GM21717 (cell line): ENCODE measurements around the gene CYP2W1.
A peak's percentile ranks its signal among the peaks of the same experiment; 100 is the strongest.

Source experiments
- ATAC-seq: cut with Tn5 transposase; IDR thresholded peaks from one replicate; pipeline ENCODE4 v1.9.1; 2021; ENCODE audit warnings: mild to moderate bottlenecking, moderate library complexity; ENCODE audit not compliant: unreplicated experiment

The CYP2W1 gene

GRCh38 chr7:981793-982510 lies 1.0 kb upstream of the CYP2W1 start:
- ATAC-seq, result no peak

GRCh38 chr7:982511-983003 lies 424 bp upstream of the CYP2W1 start:
- no peak for ATAC-seq

DNA sequence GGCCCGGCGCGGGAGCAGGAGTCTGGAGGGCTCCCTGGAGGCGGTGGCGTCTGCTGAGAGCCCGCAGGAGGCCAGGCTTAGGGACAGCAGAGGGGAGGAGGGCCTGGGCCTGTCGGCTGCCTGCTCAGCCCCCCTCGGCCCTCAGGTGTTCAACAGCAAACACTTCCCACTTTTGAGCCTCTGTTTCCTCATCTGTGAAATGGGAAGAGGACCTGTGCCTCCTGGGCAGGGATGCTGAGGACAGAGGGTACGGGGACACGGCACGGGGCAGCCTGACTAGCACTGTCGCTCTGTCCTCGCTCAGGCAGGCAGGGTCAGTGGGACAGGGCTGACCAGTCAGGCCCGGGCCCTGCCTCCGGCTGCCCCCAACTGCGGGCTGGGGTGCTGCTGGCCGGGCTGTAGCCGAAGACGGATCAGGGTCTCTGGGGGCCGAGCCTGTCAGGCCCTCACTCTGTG lies 663 bp downstream of the CYP2W1 start:
- no peak for ATAC-seq

GRCh38 chr7:984361-985126 lies 1.6 kb downstream of the CYP2W1 start:
- ATAC-seq, result no peak

DNA sequence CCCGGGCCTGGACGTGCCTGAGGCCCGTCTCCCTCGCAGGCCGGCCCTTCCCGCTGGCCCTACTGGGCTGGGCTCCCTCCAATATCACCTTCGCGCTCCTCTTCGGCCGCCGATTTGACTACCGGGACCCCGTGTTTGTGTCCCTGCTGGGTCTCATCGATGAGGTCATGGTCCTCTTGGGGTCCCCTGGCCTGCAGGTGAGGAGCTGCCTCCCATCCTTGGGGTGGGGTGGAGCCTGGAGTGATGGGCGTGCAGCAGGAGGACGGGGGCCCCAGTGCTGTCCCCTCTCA lies 2.1 kb downstream of the CYP2W1 start:
- ATAC-seq, result no peak

DNA sequence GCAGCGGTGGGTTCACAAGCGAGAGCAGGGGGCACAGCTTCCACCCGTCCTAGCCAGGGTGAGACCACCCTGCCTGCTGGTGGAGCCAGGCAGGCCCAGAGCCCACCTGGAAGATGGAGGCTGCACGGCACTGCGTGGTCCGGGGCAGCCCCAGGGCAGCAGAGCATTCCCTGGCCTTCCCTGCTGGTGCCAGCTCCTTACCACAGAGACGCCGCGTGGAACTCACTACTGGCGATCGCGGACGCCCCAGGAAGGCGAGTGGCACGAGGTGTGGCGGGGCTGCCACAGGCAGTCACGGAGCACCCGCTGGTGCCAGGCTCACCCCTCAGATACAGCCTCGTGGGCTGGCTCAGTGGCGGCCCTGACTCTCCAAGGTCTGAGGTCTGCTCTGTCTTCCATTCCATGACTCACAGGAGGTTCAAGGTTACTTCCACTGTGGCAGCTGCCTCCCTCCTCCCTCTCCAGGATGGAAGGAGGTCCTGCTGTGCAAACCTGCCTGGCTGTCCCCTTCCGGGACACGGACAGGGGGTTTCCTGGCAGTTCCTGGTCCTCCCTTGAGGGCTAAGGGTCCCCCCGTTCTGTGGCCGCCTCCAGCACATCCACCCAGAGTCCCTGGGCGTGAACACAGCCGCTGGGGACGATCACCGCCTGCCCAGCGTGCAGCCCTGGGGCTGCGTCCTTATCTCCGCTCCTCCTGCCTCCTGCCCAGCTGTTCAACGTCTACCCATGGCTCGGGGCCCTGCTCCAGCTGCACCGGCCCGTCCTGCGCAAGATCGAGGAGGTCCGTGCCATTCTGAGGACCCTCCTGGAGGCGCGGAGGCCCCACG lies 3.1 kb downstream of the CYP2W1 start:
- ATAC-seq, result no peak

- ATAC-seq, result no peak
Measured at GRCh38 chr7:986766-987751, 4.1 kb downstream of the CYP2W1 start.

DNA sequence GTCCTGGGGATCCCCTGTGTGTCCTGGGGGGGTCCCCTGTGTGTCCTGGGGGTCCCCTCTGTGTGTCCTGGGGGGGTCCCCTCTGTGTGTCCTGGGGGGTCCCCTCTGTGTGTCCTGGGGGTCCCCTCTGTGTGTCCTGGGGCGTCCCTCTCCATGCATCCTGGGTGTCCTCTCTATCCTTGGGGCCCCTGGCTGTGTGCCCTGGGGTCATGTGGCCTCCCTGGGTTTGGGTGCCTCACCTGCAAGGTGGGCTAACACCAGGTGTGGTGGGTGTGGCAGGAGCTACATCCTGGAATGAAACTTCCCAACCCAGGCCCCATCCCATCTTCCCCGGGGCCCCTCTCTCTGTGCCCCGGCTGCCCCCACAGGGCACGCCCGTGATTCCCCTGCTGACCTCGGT lies 4.9 kb downstream of the CYP2W1 start:
- ATAC-seq, result no peak

GRCh38 chr7:988426-988911 lies 5.5 kb downstream of the CYP2W1 start:
- ATAC-seq, result no peak

GRCh38 chr7:988963-989529 lies 6.1 kb downstream of the CYP2W1 start:
- no peak for ATAC-seq

DNA sequence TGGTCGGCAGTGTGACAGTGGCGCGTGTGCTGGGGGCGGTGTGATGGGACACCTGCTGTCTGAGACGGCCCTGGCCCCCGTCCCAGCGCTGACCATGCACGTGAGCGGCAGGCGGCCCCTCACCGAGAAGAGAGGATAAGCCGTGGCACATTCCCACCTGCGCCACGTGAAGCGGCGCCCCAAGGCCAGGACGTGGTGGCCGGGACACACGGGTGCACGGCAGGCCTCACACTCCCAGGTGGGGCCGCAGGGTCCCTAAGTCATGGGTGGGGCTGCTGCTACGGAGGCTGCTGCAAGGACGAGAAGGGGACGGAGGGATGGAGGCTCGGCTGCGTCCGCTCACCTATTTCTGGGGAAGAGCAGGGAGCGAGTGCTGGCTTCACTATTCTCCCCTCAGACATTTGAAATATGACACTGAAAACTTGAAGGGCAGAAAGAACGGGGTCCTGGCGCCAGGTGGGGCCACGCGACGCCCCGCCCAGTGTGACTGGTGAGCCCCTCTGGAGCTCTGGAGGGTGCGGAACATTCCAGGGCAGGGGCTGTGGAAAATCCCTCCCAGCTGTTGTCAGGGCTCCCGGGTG lies 7.5 kb downstream of the CYP2W1 start:
- no peak for ATAC-seq

DNA sequence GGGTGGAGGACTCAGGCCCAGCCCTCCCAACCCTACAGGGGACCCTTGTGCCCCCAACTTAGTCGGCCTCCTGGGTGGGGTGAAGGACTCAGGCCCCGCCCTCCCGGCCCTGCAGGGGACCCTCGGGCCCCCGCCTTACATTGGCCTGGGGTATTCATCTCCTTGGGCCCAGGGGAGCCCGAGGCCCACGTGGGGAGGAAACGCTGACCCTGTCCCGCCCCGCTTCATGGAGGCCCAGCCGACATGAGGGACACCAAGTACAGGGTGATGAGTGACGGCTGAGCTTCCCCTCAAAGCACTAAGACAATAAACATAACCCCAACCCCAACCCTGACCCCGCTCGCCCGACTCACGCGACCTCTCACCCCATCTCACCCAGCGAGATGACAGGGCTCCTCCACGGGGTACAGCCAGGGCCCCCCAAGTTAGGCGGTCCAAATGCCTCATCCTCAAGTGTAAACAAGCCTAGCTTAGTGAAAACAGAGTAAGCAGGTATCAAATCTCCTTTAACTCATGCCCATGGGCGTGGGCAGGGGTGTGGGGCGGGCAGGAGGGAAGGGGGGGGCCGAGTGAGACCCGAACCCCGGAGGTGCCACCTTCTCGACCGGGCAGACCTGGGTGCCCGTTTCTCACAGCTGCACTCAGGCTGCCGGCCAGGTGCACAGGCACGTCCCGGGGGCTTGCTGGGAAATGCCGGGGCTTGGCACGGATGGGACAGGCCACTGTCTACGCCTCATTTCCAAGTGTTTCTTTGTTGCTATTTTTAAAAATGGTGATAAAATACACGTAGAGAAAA lies 8.2 kb downstream of the CYP2W1 start:
- ATAC-seq, result no peak

GRCh38 chr7:991729-992656 lies 9.0 kb downstream of the CYP2W1 start:
- ATAC-seq, result no peak

DNA sequence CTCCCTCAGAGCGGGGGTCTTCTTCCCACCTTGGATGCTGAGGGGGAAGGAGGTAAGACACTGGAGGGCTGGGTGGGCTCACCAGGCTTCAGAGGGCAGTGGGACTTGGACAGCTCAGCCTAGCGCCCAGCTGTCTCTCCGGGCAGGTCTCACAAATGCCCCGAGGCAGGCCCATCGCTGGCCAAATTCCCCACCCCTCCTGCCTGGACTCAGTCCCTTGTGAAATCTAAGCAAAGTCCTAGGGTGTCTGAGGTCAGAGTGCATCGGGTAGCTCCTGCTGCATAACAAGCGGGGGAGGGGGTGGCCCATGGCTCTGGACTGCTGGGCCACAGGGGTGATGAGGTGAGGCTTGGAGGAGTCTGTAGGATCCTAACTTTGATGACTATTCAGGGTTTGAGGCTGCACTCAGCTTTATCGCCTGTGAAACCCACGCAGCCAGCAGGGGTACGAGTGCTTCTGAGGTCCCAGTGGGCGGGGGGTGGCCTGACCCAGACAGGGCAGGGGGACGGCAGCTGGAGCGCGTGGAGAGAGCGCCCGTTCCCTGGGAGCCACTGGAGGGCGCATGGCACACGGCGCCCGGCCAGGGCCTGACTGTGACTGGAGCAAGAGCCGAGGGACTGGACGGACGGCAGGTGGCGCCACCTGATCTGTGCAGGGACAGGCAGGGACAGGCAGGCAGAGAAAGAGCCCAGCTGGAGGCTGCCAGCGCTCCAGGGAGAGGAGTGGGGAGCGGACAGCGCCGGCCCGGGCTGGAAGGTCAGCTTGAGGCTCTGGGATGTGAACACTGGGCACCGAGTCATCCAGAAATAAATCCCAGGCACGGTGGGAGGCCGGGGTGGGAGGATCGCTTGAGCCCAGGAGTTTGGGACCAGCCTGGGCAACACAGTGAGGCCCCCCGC lies 10.0 kb downstream of the CYP2W1 start:
- ATAC-seq, result peak; percentile 82

DNA sequence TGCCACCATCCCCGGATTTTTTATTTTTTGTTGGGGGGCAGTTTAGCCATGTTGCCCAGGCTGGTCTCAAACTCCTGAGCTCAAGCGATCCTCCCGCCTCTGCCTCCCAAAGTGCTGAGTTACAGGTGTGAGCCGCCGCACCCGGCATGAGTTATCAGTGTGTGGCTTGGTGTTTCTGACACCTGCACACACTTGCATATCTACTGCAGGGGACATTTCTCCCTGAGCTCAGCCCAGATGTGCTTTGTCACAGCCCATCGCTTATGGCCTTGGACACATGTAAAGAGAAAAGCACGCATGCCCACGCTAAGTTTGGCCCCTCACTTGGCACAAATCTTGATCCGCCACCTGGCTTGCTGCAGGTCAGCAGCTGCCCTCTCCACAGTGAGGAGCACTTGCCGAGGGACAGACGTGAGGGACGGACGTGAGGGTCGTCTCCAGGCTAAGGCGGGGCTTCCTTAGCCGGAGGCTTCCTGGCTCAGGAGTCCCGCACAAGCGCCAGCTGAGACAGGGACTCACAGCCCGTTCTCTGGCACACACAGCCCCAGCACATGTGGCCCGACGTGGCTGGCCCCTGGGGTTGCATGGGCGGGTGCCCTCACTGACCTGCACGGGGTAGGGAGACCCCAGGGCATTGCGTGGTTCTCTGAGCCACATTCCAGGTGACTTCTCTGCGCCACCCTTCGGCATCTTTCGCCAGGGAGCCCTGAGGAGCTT lies 11.8 kb downstream of the CYP2W1 start:
- ATAC-seq, result no peak

DNA sequence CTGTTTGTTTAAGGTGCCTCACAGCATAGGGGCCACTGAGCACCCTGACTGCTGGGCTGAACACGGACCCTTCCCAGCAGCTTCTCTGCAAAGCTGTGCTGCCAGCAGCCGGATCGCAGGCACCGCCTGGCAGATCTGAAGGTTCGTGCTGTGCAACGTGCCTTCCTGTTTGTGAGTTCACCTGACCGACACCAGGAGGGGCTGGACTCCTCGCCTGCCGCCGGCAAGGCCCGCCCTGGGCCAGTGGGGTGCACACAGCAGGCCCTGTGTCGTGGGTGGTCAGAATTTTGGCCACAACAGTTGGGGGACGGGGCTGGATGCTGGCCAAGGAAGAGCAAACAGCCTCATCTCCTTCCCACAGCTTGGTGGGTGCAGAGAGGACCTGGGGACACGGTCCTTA lies 12.6 kb downstream of the CYP2W1 start:
- ATAC-seq, result no peak
